GM12873 (cell line): ENCODE measurements around the gene GALNT11.

Experiments
- TF ChIP-seq, protein P1 (sequence below): IDR thresholded peaks from 2 replicates; pipeline ENCODE4 v1.5.1; 2012; ENCODE audit warnings: low read depth, mild to moderate bottlenecking, moderate library complexity, low read length, control low read depth; ENCODE audit not compliant: insufficient read depth; ENCODE audit errors: missing control alignments

The GALNT11 gene

GRCh38 chr7:152014722-152015121 is 10.8 kb upstream of the GALNT11 start:
- TF ChIP-seq, protein P1, sequence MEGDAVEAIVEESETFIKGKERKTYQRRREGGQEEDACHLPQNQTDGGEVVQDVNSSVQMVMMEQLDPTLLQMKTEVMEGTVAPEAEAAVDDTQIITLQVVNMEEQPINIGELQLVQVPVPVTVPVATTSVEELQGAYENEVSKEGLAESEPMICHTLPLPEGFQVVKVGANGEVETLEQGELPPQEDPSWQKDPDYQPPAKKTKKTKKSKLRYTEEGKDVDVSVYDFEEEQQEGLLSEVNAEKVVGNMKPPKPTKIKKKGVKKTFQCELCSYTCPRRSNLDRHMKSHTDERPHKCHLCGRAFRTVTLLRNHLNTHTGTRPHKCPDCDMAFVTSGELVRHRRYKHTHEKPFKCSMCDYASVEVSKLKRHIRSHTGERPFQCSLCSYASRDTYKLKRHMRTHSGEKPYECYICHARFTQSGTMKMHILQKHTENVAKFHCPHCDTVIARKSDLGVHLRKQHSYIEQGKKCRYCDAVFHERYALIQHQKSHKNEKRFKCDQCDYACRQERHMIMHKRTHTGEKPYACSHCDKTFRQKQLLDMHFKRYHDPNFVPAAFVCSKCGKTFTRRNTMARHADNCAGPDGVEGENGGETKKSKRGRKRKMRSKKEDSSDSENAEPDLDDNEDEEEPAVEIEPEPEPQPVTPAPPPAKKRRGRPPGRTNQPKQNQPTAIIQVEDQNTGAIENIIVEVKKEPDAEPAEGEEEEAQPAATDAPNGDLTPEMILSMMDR, result no peak

DNA sequence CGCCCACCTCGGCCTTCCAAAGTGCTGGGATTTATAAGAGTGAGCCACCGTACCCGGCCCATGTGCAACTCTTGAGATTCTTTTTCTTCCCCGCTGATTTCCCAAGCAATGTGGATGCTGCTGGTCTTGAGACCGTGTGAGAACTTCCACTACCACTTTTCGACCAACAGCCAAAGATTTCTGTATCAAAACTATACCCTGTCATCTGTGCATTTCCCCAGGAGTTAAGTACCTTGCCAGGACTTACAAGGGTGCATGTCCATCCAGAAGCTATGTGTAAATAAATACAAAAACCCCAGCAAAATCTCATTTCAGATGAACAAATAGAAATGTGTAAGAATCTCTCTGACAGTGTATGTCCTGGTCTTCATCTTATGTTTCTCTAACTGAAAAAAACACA is 9.9 kb upstream of the GALNT11 start:
- TF ChIP-seq, protein P1, result no peak

- TF ChIP-seq, protein P1, result no peak
Measured at GRCh38 chr7:152016947-152017346, 8.5 kb upstream of the GALNT11 start.

- TF ChIP-seq, protein P1, result no peak
Measured at GRCh38 chr7:152025937-152026890, 740 bp downstream of the GALNT11 start.

- TF ChIP-seq, protein P1, result peak; percentile 47
Measured at GRCh38 chr7:152030059-152030458, 4.6 kb downstream of the GALNT11 start.

DNA sequence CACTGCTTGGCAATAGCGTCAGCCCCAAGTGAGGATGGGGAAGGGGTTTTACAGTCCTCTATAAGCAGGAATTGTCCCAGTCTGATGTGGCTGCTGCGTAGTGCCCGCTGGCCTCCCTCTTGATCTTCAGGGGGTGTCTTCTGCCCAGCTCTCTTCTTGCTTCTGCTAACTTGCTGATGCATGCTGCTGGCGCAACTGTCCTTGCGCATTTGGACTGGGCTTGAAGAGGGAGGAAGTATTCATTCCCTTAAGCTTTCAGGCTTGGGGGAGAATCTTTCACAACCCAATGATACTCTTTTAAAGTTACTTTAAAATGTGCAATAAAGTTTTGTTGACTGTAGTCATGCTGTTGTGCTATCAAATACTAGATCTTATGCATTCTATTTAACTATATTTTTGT is 10.3 kb downstream of the GALNT11 start:
- TF ChIP-seq, protein P1, result no peak

DNA sequence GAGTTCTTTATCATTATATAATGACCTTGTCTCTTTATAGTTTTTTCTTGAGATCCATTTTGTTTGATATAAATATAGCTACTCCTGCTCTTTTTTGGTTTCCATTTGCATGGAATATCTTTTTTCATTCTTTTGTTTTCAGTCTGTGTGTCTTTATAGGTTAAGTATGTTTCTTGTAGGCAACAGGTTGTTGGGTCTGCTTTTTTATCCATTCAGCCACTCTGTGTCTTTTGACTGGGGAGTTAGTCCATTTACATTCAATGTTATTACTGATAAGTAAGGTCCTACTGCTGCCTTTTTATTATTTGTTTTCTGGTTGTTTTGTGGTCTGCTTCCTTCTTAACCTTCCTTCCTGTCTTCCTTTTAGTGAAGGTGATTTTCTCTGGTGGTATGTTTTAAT is 21.1 kb downstream of the GALNT11 start:
- TF ChIP-seq, protein P1, result no peak
